Neural progenitor cell (in vitro differentiated cells): ENCODE data around the gene METTL3. TPM values are rescaled to one million over a fixed set of nuclear protein-coding genes. Genes with fewer than 3 reads are reported as not detected.

Experiments
- DNase-seq: peaks from one replicate; pipeline ENCODE4 v3.0.0-alpha.2; 2016; ENCODE audit warnings: low spot score
- H2AFZ ChIP-seq: fragments of 200-600 bp; sonication (generic); replicated peaks from 2 replicates; pipeline ENCODE4 v1.6.1; 2016; ENCODE audit warnings: antibody characterized with exemption
- H3F3A ChIP-seq: fragments of 200-600 bp; sonication (generic); 2 replicates; pipeline ENCODE4 v1.6.1; 2016; ENCODE audit warnings: antibody characterized with exemption, low read depth
- H3K27ac ChIP-seq: fragments of 200-600 bp; sonication (generic); 2 replicates; pipeline ENCODE4 v1.5.1; 2016; ENCODE audit warnings: mild to moderate bottlenecking
- H3K27me3 ChIP-seq: fragments of 200-600 bp; sonication (generic); 2 replicates; pipeline ENCODE4 v1.6.1; 2016; ENCODE audit warnings: mild to moderate bottlenecking, moderate library complexity
- H3K36me3 ChIP-seq: fragments of 200-600 bp; sonication (generic); 2 replicates; pipeline ENCODE4 v1.5.1; 2016
- H3K4me1 ChIP-seq: fragments of 200-600 bp; sonication (generic); 2 replicates; pipeline ENCODE4 v1.6.1; 2016; ENCODE audit warnings: mixed run types
- H3K4me2 ChIP-seq: fragments of 200-600 bp; sonication (generic); 2 replicates; pipeline ENCODE4 v1.6.1; 2016
- H3K4me3 ChIP-seq: fragments of 200-600 bp; sonication (generic); 2 replicates; pipeline ENCODE4 v1.5.1; 2016
- H3K79me2 ChIP-seq: fragments of 200-600 bp; sonication (generic); 2 replicates; pipeline ENCODE4 v1.6.1; 2016; ENCODE audit warnings: low read depth
- H3K9ac ChIP-seq: fragments of 200-600 bp; sonication (generic); 2 replicates; pipeline ENCODE4 v1.6.1; 2016
- H3K9me3 ChIP-seq: fragments of 200-600 bp; sonication (generic); 2 replicates; pipeline ENCODE4 v1.5.1; 2016; ENCODE audit warnings: low read depth
- H4K20me1 ChIP-seq: fragments of 200-600 bp; sonication (generic); 2 replicates; pipeline ENCODE4 v1.6.1; 2016; ENCODE audit warnings: low read depth
- H3K27ac Mint-ChIP-seq: 3 replicates; pipeline ENCODE4 v1.8.0; 2021; ENCODE audit warnings: mixed read lengths
- H3K27me3 Mint-ChIP-seq: 2 replicates; pipeline ENCODE4 v1.8.0; 2022; ENCODE audit warnings: low read depth, mild to moderate bottlenecking, inconsistent platforms, moderate library complexity, mixed read lengths; ENCODE audit not compliant: insufficient read depth
- H3K36me3 Mint-ChIP-seq: 3 replicates; pipeline ENCODE4 v1.8.0; 2021; ENCODE audit warnings: mixed read lengths
- H3K4me1 Mint-ChIP-seq: 3 replicates; pipeline ENCODE4 v1.8.0; 2021; ENCODE audit warnings: mixed read lengths
- H3K4me3 Mint-ChIP-seq: 3 replicates; pipeline ENCODE4 v1.8.0; 2021; ENCODE audit warnings: mild to moderate bottlenecking, moderate library complexity, mixed read lengths
- H3K9me3 Mint-ChIP-seq: 3 replicates; pipeline ENCODE4 v1.8.0; 2020; ENCODE audit warnings: mixed read lengths
- EZH2 ChIP-seq: fragments of 200-600 bp; sonication (generic); IDR thresholded peaks from 2 replicates; pipeline ENCODE4 v1.6.1; 2017; ENCODE audit warnings: antibody characterized with exemption, mild to moderate bottlenecking, moderate library complexity
- EZH2phosphoT487 ChIP-seq: fragments of 200-600 bp; sonication (generic); IDR thresholded peaks from 2 replicates; pipeline ENCODE4 v1.6.1; 2017; ENCODE audit warnings: antibody characterized with exemption
- total RNA-seq: library from RNA; depleted of rRNA; stranded (reverse); fragments of >200 nt; gene quantifications from 2 replicates; pipeline ENCODE4 v1.2.3, GENCODE V29; 2015; ENCODE audit warnings: low replicate concordance
- TF ChIP-seq, protein P1 (sequence below): fragments of 200-600 bp; sonication (generic); IDR thresholded peaks from 2 replicates; pipeline ENCODE4 v1.5.1; 2017; ENCODE audit warnings: antibody characterized with exemption, mild to moderate bottlenecking

Gene METTL3
- total RNA-seq, 1 donor from 2014 or later: 99.5 TPM

GRCh38 chr14:21449899-21450216, 61.3 kb downstream of the METTL3 start:
- no peak overlapping the region for H3K4me3 Mint-ChIP-seq
- peaks cover 20% of the 10 kb centered on the region for H3K36me3 Mint-ChIP-seq
- Histone ChIP-seq H3K4me3 (no peak overlapping the region), H3K27me3 (no peaks in the 10 kb centered on the region), H4K20me1 (peaks cover 37% of the 10 kb centered on the region), H3K4me2 (no peak overlapping the region), H3K9me3 (no peaks in the 10 kb centered on the region), H3K79me2 (peaks cover 100% of the 10 kb centered on the region), H3K27ac (no peak overlapping the region), H3F3A (peaks cover under 1% of the 10 kb centered on the region), H3K4me1 (peaks cover 13% of the 10 kb centered on the region), H3K36me3 (peaks cover 7% of the 10 kb centered on the region), H3K9ac (no peak overlapping the region), H2AFZ (no peak overlapping the region)
- DNase-seq: no peak
- H3K9me3 Mint-ChIP-seq: no peaks in the 10 kb centered on the region
- H3K27me3 Mint-ChIP-seq: peaks cover 3% of the 10 kb centered on the region
- peaks cover 13% of the 10 kb centered on the region for H3K4me1 Mint-ChIP-seq
- TF ChIP-seq EZH2phosphoT487 (no peak), EZH2 (no peak)
- TF ChIP-seq, protein P1, sequence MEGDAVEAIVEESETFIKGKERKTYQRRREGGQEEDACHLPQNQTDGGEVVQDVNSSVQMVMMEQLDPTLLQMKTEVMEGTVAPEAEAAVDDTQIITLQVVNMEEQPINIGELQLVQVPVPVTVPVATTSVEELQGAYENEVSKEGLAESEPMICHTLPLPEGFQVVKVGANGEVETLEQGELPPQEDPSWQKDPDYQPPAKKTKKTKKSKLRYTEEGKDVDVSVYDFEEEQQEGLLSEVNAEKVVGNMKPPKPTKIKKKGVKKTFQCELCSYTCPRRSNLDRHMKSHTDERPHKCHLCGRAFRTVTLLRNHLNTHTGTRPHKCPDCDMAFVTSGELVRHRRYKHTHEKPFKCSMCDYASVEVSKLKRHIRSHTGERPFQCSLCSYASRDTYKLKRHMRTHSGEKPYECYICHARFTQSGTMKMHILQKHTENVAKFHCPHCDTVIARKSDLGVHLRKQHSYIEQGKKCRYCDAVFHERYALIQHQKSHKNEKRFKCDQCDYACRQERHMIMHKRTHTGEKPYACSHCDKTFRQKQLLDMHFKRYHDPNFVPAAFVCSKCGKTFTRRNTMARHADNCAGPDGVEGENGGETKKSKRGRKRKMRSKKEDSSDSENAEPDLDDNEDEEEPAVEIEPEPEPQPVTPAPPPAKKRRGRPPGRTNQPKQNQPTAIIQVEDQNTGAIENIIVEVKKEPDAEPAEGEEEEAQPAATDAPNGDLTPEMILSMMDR: no peak
- H3K27ac Mint-ChIP-seq: no peak overlapping the region

Other genes starting within 250 kb of the METTL3 start
- 1,681 and 1,872 TPM in 2 replicates for gene HNRNPC, start 241.9 kb downstream of the METTL3 start, total RNA-seq
- gene RPGRIP1, start 231.3 kb downstream of the METTL3 start, total RNA-seq: 0.47 and 3.4 TPM in 2 replicates
- gene SUPT16H, start 127.3 kb downstream of the METTL3 start, total RNA-seq: 195 and 198 TPM in 2 replicates
- gene CHD8, start 55.2 kb downstream of the METTL3 start, total RNA-seq: 72.5 and 81.1 TPM in 2 replicates
- 38.5 and 54.2 TPM in 2 replicates for gene RAB2B, start 34.4 kb downstream of the METTL3 start, total RNA-seq
- 34.2 and 35.7 TPM in 2 replicates for gene TOX4, start 34.1 kb downstream of the METTL3 start, total RNA-seq
- gene SALL2, start 15.0 kb upstream of the METTL3 start, total RNA-seq: 263 and 394 TPM in 2 replicates
- not detected in 2 replicates for gene OR10G3, start 68.7 kb upstream of the METTL3 start, total RNA-seq
- not detected in 2 replicates for gene OR10G2, start 123.6 kb upstream of the METTL3 start, total RNA-seq
- gene OR4E2, start 142.5 kb upstream of the METTL3 start, total RNA-seq: not detected in 2 replicates
- not detected in 2 replicates for gene OR4E1, start 162.5 kb upstream of the METTL3 start, total RNA-seq